Measurements from ENCODE around the gene VGLL4.

The VGLL4 gene

GRCh38 chr3:11548721-11549131 is 95.0 kb downstream of the VGLL4 start:
- no peak for DNase-seq (ENCODE audit: low read depth)

DNA sequence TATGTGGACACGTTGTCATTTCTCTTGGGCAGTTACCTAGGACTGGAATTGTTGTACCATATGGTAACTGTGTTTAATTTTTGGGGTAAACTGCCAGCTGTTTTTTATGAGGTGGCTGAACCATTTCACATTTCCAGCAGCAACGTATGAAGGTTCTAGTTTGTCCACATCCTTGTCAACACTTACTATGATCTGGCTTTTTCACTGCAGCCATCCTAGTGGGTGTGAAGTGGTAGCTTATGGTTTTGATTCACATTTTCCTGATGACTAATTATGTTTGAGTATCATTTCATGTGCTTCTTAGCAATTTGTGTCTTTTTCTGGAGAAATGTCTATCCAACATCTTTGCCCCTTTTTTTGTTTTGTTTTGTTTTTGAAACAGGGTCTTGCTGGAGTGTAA is 96.2 kb downstream of the VGLL4 start:
- DNase-seq (ENCODE audit: low read depth): no peak

GRCh38 chr3:11546657-11547302 is 96.9 kb downstream of the VGLL4 start:
- no peak for DNase-seq (ENCODE audit: low read depth)

DNA sequence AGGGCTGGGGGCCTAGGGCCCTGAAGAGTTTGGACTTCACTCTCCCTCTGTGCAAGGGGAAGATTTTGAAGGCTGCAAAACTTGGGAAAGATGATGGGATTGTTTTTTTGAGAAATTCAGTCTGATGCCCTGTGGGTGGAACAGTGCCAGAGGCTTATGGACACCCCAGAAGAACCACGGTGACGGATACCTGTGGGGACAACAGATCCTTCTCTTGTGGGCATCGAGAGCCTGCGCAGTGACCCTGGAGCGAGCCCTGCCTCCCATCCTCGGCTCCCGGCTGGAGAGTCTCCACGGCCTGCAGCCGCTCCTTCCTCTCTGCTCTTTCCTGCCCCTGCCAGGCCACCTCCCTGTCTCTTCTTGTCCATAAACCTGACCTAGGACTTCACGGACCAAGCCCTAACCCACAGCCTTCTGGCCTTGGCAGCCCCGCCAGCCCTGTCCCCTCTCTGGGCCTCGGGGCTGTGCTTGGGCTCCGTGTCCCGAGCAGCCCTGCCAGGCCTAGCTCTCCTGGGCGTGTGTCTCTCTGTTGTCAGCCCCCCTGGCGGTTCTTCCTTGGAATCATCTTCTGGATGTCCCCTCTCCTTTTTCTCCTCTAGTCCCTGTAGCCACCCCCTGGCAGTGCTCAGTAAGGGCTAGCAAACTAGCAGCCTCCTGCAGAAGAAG is 98.4 kb downstream of the VGLL4 start:
- no peak for DNase-seq (ENCODE audit: low read depth)

DNA sequence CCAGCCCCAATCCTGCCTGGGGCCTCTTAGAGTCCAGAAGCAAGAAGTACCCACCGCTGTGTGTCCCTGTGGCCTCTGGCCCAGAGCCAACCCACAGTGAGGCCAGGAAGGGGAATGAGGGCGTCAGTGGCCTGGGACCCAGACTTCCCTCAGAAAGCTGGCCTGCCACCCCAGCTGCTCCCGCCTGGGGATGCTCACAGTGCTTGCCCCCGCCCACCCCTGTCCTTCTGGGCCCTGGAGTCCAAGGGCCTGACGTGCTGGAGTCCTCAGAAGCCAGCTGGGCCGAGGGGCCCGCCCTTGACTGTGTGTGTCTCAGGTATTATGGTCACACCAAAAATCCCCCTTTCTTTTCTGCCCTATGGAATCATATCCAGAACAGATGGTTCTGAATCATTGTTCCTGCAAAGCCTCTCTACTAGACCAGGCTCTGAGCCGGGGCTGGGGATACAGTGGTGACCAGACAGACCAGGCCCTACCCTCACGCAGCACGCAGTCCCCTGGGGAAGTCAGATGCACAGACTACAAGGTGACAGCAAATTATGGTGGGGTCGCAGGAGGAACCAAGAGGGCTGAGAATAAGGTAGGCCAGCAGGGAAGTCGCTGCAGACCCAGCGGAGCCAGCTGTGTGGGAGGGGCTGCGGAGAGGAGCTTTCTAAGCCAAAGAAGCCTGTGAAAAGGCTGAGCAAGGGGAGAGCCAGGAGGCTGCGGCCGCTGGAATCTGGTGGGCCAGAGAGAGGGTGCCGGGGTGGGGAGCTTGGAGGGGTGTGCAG is 99.1 kb downstream of the VGLL4 start:
- DNase-seq (ENCODE audit: low read depth): no peak

GRCh38 chr3:11543948-11544387 is 99.7 kb downstream of the VGLL4 start:
- no peak for DNase-seq (ENCODE audit: low read depth)

GRCh38 chr3:11543141-11543947 is 100.4 kb downstream of the VGLL4 start:
- DNase-seq (ENCODE audit: low read depth): no peak

GRCh38 chr3:11542551-11542950 is 101.2 kb downstream of the VGLL4 start:
- DNase-seq (ENCODE audit: low read depth): no peak

- no peak for DNase-seq (ENCODE audit: low read depth)
Measured at GRCh38 chr3:11541321-11542303, 102.1 kb downstream of the VGLL4 start.

GRCh38 chr3:11539677-11540076 is 104.0 kb downstream of the VGLL4 start:
- DNase-seq (ENCODE audit: low read depth): no peak

DNA sequence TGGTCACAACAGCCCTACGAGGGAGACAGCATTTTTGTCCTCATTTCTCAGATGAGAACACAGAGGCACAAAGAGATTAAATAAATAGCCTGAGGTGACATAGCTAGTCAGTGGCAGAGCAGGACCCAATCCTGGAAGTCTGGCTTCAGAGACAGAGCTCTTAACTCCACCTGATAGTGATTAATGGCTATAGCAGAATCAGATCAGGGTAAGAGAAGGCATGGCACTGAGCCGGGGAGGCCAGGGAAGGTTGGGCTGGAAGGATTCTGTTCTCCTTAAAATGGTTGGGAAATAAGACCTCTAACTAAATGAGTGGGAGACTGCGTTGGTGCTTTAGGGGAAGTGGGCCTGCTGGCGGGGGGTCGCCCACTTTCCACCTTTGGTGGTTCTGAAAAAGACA is 104.5 kb downstream of the VGLL4 start:
- no peak for DNase-seq (ENCODE audit: low read depth)

DNA sequence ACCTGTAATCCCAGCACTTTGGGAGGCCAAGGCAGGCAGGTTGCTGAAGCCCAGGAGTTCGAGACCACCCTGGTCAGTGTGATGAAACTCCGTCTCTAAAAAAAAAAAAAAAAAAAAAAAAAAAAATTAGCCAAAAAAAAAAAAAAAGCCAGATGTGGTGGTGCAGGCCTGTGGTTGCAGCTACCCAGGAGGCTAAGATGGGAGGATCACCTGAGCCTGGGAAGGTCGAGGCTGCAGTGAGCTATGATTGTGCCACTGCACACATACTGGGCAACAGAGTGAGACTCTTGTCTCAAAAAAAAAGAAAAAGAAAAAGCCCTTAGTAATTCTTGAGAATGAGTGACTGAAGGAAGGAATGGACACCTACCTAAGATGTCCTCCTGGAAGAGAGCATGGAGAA is 105.1 kb downstream of the VGLL4 start:
- no peak for DNase-seq (ENCODE audit: low read depth)

DNA sequence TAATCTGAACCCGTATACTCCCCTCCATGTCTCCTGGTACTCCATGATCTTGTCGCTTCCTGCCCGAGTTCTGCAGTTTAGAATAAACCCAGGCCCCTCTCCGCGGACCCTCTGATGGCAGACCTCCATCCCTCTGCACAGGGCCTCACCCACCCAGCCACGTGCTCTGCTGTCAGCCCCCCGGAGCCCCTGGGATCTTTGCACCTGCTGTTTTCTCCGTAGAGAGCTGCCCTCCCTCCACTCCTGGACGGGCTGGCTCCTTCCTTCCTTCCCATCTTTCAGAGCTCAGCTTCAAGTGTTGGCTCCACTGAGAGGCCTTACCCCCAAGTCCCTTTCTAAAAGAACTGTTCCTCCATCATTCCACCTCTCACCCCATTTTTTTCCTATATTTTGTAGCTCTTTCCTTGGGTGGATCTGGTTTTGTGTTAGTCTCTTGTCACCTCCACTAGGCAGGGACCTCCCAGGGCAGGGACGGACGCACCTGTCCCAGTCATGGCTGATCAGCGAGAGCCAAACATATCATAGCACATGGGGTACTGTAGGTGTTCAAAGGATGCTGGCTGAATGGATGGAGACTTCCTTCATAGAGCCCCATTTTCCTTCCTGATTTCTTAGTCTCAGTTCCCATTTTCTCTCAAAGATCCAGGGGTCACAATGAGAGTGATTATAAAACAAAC is 106.6 kb downstream of the VGLL4 start:
- DNase-seq (ENCODE audit: low read depth): no peak

DNA sequence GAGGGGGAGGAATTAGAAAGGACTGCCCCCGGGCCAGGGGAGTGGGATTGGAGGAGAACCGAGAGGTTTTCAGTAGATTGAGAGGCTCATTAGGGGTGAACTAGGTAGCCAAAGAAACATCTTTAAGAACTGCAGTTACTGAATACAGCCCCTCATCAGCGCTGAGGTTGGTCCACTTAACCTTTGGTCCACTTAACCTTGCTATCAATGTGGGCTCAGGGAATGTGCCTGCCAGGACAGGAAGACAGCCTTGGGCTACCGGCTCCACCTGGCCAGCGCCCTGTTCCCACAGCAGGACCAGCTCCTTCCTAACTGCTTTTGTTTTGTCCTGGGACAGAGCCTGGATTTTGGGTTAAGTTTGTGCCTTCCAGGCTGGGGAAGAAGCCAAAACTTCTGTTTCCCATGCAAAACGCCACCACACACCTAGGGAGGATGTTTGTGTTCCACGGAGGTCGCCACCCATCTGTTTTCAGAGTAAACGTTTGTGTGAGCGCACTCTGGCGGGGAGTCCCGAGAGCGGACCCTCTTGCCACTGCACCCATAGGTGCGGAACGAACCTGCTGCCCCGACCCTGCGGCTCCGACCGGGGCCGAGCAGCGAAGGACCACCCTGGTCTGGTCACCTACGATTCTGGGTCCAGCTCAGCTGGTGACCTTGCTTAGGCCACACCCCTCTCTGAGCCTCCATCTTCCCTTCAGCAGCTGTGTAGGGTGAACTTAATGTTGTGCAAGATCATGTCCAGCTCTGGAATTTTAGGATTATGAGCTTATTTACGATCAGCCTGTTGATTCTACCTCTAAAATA is 107.4 kb downstream of the VGLL4 start:
- no peak for DNase-seq (ENCODE audit: low read depth)

- DNase-seq (ENCODE audit: low read depth): no peak
Measured at GRCh38 chr3:11535243-11535960, 108.3 kb downstream of the VGLL4 start.

GRCh38 chr3:11534793-11535101 is 109.0 kb downstream of the VGLL4 start:
- DNase-seq (ENCODE audit: low read depth): no peak

- no peak for DNase-seq (ENCODE audit: low read depth)
Measured at GRCh38 chr3:11534011-11534792, 109.5 kb downstream of the VGLL4 start.

GRCh38 chr3:11532931-11533391 is 110.8 kb downstream of the VGLL4 start:
- DNase-seq (ENCODE audit: low read depth): no peak

Measured in T-helper 22 cell (primary cell).